ENCODE results near the gene RGS19.

RGS19 gene

GRCh38 chr20:64037498-64038213 is 41.7 kb downstream of the RGS19 start:
- TF ChIP-seq CTCF (IDR thresholded peaks at IDR 0.05; ENCODE audit: low read depth, low read length): no peak
- H3K4me3 ChIP-seq (ENCODE audit: low read depth, low read length): no peak overlapping the region
- DNase-seq (ENCODE audit: low read depth, low spot score): no peak
- in situ Hi-C loops (cut with HindIII; ENCODE audit: low sequenced_read_pairs): no loop called here

GRCh38 chr20:64037199-64037497 is 42.2 kb downstream of the RGS19 start:
- in situ Hi-C loops (cut with HindIII; ENCODE audit: low sequenced_read_pairs): no loop called here
- DNase-seq (ENCODE audit: low read depth, low spot score): no peak
- TF ChIP-seq CTCF (IDR thresholded peaks at IDR 0.05; ENCODE audit: low read depth, low read length): no peak
- H3K4me3 ChIP-seq (ENCODE audit: low read depth, low read length): no peak overlapping the region

GRCh38 chr20:64036346-64037198 is 42.7 kb downstream of the RGS19 start:
- DNase-seq (ENCODE audit: low read depth, low spot score): no peak
- no peak for TF ChIP-seq CTCF (IDR thresholded peaks at IDR 0.05; ENCODE audit: low read depth, low read length)
- in situ Hi-C loops (cut with HindIII; ENCODE audit: low sequenced_read_pairs): no loop called here
- no peak overlapping the region for H3K4me3 ChIP-seq (ENCODE audit: low read depth, low read length)

GRCh38 chr20:64035933-64036345 is 43.4 kb downstream of the RGS19 start, which contains the start of gene C20orf204:
TSS of gene C20orf204 (plus strand) at chr20:64036182. CDS start at chr20:64036324, 142 bp downstream.
- TF ChIP-seq CTCF (IDR thresholded peaks at IDR 0.05; ENCODE audit: low read depth, low read length): no peak
- in situ Hi-C loops (cut with HindIII; ENCODE audit: low sequenced_read_pairs): no loop called here
- H3K4me3 ChIP-seq (ENCODE audit: low read depth, low read length): no peak within 1 kb of the TSS
- DNase-seq (ENCODE audit: low read depth, low spot score): no peak

GRCh38 chr20:64035066-64035932 is 44.0 kb downstream of the RGS19 start:
- no peak for TF ChIP-seq CTCF (IDR thresholded peaks at IDR 0.05; ENCODE audit: low read depth, low read length)
- in situ Hi-C loops (cut with HindIII; ENCODE audit: low sequenced_read_pairs): no loop called here
- no peak for DNase-seq (ENCODE audit: low read depth, low spot score)
- H3K4me3 ChIP-seq (ENCODE audit: low read depth, low read length): no peak overlapping the region

GRCh38 chr20:64033981-64034493 is 45.3 kb downstream of the RGS19 start:
- in situ Hi-C loops (cut with HindIII; ENCODE audit: low sequenced_read_pairs): no loop called here
- TF ChIP-seq CTCF (IDR thresholded peaks at IDR 0.05; ENCODE audit: low read depth, low read length): no peak
- no peak overlapping the region for H3K4me3 ChIP-seq (ENCODE audit: low read depth, low read length)
- no peak for DNase-seq (ENCODE audit: low read depth, low spot score)
